Spleen (tissue), 7 donors: ENCODE results near the gene CYP26A1.

Experiments used
- CTCF ChIP-seq, 11 experiments: fragments of 200-600 bp in 7 of 11; fragments of 450-650 bp in 4 of 11; sonication (generic) in 4 of 11; IDR thresholded peaks in 8 of 11; conservative IDR thresholded peaks in 3 of 11; 1 replicate in 7 of 11; 2 replicates in 4 of 11; pipeline versions ENCODE4 v1.4.0 to v1.8.0; 2016 to 2021; ENCODE audit warnings: antibody characterized with exemption in 11 of 11, inconsistent platforms in 4 of 11, mild to moderate bottlenecking in 1 of 11
- POLR2A ChIP-seq, 3 donors: fragments of 450-650 bp; IDR thresholded peaks; one replicate each; pipeline ENCODE4 v1.5.1; 2017; ENCODE audit warnings: antibody characterized with exemption in 3 of 3, mild to moderate bottlenecking in 1 of 3
- POLR2AphosphoS5 ChIP-seq, 3 donors: sonication (generic); formaldehyde crosslinking; IDR thresholded peaks; one replicate each; pipeline ENCODE4 v1.5.1; 2017; ENCODE audit warnings: antibody characterized with exemption in 3 of 3
- donor health status: DM: no; HTN: no; CAD: no; lungs with moderate emphysema.
- donor health status: DM: no; HTN: no; CAD: no.
- donor health status: DM: no; HTN: no; CAD: no.

GRCh38 chr10:93061594-93062513, 11.8 kb upstream of the CYP26A1 start:
- TF ChIP-seq CTCF (IDR thresholded peaks at IDR 0.05 in 8 of 11, conservative IDR thresholded peaks at IDR 0.05 in 3 of 11) (no peak), POLR2A (IDR thresholded peaks at IDR 0.05) (no peak), POLR2AphosphoS5 (IDR thresholded peaks at IDR 0.05) (peak; percentile 5 to 63 (median 40))
